Ureter (tissue), 1 donor: ENCODE data around the gene YIF1B. TPM values are rescaled to one million over a fixed set of nuclear protein-coding genes. Genes with fewer than 3 reads are reported as not detected.

Experiments used
- DNase-seq: peaks from one replicate; pipeline ENCODE4 v3.0.0-alpha.2; 2020; ENCODE audit warnings: low spot score
- total RNA-seq: library from RNA; stranded (reverse); gene quantifications from one replicate; pipeline ENCODE4 v1.2.4, GENCODE V29; 2023
- donor health status: DM: yes; HTN: yes; CAD: no.

The YIF1B gene
- total RNA-seq, 1 donor from 2014 or later, result 25.1 TPM

DNA sequence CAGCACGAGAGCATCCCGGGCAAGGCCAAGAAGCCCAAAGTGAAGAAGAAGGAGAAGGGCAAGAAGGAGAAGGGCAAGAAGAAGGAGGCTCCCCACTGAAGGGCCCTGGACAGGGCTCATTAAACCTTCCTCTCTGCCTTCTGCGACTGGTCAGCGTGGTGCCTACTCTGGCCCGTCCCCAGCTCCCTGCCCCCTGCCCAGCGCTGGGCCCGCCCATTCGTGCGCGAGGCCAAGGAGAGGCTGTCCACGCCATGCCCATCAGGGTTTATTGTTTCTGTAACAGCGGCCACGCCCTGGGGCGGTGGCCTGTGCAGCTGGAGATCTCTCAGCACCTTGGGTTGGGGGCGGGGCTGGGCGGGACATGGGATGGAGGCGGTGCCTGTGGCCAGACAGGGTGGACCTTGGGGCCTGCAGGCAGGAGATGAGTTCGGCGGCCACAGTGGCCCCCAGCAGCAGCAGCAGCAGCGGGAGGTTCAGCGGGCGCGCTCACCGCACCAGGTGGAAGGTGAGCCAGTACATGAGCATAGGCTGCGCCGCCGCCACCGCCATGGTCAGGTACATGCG is 10.8 kb downstream of the YIF1B start:
- peak; percentile 89 for DNase-seq

DNA sequence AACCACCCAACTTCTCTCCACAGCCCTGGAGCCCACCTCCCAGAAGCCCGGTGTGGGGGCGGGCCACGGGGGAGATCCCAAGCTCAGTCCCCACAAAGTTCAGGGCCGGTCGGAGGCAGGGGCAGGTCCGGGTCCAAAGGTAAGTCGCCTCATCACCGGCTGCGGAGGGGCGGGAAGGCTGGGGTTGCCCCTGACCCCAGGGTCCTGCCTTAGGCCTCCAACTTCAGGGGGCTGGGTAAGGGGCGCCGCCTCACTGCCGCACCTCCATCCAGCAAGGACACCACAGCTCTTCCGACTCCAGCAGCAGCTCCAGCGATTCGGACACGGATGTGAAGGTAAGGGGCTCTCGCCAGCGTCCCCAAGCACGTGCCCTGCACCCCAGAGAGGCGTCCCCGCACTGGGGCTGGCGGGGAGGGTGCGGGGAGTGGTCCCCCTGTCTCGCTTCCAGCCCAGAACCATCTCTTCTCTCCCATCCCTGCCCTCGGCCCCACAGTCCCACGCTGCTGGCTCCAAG is 11.3 kb downstream of the YIF1B start:
- DNase-seq, result no peak

DNA sequence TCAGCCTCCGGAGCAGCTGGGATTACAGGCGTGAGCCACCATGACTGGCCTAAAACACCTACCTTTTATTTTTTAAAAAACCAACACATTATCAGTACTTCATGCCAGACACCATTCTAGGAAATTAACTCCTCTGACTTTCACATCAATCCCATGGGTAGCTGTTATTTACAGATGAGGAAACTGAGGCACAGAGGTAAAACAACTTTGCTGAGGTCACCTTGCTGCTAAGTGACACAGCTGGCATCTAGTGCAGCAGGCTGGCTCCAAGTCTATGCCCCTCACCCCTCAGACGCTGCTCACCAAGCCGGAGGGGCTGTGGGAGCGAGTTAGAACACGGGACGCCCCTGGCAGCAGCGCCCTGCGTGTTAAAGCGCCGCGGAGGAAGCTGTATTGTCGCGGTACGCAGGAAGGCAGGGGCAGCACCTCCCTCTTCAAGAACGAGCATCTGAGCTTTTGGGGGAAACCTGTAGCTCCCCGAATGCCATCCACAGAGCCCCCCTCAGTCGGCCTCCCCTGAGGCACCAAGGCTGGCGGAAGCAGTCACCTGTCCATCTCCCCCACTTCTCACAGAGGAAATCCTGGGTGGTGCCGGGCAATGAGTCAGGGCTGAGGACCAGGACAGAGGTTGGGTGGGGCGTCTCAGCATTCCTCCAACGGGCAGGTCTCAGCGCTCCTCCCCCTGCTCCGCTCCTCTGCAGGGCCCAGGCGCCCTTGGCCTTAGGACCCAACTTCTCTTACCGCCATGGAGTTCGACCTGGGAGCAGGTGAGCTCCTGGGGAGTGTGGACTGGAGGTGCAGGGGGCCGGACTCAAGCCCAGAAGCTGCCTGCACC is 12.0 kb downstream of the YIF1B start, which contains the start of gene C19orf33:
C19orf33 (plus strand) TSS at position 735 of the 835 bp plus-strand sequence; CDS start at position 746, 11 bp downstream.
- DNase-seq, result peak; percentile 87

DNA sequence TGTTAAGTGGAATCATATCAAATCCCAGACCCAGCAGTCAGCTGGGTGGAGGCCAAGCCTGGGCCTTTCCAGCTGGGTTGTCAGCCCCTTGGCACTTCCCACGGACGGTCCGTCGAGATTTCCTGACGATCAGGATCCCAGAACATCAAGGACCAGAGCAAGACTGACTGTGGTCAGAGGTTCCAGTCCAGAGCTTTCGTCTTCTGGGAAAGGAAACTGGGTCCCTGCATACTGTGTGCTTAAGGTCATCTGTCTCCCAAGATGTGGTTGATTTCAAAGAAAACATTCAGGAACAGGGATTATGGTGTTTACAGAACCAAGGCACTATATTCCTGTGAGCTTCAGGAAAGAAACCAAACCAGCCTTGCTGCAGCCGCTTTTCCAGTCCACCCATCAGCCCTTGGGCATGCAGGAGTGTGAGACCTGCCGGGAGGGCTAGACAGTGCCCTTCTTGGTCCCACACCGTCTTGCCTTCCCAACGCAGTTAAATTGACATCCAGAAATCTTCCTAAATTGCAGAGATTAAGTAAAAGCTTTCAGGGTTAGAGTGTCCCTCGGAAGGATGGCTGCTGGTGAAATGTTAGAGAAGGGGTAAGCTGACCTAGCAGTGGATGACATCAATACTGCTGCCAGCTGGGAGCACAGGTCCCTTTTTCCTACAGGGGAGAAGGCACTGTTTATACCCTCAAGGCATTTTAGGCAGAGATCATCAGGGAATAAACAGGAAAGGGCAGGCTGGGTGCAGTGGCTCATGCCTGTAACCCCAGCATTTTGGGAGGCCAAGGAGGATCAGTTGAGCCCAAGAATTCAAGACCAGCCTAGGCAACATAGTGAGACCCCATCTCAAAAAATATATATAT is 16.7 kb downstream of the YIF1B start:
- no peak for DNase-seq

DNA sequence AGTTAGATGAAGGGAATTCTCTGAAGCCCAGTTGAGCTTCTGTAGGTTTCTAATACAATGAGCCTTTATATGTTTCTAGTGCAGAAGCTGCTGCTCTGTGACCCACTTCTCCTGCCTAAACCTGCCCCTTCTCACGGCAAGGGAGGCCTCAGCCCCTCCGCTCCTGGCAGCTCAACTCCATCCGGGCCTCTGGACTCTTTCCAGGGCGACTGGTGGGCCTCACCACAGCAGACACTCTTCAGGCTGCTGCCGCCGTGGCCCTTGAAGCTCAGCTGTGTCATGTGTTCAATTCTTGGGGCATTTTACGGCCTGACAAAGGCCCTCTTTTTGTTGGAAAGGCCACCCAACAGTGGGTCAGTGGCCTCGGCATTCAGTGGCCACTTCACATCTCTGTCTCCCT is 21.7 kb downstream of the YIF1B start:
- DNase-seq, result no peak

DNA sequence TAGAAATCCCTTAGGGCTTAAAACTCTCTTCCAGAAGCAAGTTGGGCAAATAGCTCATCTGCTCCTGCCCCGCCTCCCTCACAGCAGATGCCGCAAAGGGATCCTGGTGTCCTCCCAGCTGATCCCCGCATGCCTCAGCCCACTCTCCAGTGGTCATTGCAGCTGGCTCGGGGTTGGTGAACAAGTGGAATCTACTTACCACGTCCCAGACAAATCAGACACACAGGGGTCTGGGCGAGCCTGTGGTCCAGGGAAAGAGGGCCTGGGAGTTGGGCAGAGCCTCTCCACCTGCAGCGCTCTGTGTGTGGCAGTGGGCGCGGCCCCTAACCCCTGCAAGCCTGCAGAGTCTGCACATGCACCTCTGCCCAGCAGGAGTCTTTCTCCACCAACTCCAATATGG is 22.5 kb downstream of the YIF1B start:
- DNase-seq, result no peak

DNA sequence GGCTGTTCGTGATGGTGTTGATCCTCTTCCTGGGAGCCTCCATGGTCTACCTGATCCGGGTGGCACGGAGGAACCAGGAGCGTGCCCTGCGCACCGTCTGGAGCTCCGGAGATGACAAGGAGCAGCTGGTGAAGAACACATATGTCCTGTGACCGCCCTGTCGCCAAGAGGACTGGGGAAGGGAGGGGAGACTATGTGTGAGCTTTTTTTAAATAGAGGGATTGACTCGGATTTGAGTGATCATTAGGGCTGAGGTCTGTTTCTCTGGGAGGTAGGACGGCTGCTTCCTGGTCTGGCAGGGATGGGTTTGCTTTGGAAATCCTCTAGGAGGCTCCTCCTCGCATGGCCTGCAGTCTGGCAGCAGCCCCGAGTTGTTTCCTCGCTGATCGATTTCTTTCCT is 23.9 kb downstream of the YIF1B start:
- no peak for DNase-seq

DNA sequence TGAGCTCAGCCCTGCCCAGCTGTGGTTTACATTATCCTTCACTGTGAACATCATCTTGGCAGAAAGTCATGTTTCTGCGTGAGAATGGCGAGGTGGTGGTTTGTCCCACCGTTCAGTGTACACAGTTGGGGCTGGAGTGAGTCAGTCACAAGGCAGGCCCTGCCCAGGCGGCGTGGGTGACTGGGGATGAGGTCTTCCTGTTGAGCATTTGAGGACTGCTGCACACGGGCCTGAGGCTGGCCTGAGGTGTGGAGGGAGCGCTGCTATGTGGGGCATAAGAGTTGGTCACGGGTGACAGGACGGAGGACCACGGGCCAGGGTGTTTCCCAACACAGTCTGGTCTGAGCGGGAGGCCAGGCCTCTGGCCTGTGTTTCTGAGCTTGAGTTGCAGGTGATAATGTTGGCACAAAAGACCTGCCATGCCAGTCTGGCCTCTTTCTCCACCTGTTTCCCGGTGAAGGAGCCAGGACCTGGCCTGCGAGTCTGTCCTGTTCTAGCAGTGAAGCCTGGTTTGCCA is 25.1 kb downstream of the YIF1B start:
- DNase-seq, result peak; percentile 84

DNA sequence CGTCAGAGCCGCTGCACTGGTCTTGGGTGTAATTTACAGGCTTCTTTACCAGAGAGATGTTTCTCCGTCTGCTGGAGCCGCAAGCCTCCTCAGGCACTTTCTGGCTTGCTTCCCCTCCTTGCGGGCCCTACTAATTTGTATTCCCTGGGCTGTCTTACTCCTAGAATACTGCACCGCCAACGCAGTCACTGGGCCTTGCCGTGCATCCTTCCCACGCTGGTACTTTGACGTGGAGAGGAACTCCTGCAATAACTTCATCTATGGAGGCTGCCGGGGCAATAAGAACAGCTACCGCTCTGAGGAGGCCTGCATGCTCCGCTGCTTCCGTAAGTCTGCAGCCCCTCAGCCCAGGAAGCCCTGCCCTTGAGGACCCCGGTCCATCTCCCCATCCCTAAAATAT is 25.8 kb downstream of the YIF1B start:
- DNase-seq, result no peak

DNA sequence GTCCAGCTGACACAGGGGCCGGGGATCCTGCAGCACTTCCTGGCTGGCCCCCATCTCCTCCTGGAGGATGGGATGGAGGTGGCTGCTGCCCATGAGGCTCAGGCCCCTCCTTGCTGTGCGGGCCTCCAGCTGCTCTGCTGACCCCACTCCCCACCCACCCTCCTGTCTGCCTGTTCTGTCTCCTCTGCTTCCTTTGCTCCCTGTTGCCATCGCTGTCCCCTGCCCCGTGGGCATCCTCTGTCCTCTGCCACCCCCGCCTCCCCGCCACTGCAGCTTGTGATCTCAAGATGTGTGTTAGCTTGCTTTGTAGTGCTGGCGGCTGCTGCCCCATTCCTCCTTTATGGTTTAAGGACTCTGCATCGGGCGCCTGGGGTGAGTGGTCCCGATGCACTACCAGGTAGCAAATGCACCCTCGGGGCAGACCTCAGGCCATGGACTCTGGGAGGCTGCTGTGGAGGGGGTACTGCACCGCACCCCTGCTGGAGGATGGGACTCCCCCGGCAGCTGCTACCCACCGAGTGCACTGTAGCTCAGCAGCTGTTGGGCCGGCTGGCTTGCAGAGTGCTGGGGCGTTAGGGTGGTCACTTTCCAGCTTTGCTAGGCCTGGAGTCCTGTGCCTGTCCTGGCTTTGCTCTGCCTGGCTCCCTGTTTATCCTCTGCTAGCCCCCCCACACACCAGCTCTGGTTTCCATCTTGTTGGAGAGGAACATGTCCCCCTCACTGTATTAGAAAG is 27.5 kb downstream of the YIF1B start:
- DNase-seq, result no peak

DNA sequence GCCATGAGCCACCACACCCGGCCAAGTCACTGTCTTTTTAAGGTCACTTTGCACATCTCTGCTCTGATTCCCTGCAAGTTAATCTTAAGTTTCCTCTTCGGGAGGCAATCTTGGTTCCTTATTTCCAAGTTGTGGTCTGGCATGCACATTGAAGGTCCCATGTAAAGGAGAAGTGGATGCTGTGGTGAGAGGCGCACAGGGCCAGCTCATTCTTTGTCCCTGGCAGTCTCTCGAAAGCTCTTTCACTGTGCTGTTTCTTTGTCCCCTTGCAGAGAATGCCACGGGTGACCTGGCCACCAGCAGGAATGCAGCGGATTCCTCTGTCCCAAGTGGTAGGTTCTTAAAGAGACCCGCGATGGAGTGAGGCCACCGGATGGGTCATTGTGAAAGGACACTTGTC is 28.1 kb downstream of the YIF1B start:
- no peak for DNase-seq

DNA sequence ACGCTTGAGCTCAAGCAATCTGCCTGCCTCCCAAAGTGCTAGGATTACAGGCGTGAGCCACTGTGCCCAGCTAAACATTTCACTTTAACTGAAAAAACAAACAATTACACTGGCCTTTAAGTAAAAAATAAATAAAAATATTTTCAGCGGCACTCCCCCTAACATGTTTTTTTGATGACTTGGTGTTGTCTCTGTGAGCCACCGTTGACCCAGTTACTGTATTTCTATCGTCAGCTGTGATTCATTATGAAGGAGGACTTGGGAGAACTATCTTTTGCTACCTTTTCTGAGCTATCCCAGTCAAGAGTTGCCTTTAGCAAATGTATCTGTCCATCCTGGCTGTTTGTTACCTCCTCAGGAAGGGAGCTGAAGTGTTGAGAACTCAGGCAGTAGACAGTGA is 30.2 kb downstream of the YIF1B start:
- no peak for DNase-seq

DNA sequence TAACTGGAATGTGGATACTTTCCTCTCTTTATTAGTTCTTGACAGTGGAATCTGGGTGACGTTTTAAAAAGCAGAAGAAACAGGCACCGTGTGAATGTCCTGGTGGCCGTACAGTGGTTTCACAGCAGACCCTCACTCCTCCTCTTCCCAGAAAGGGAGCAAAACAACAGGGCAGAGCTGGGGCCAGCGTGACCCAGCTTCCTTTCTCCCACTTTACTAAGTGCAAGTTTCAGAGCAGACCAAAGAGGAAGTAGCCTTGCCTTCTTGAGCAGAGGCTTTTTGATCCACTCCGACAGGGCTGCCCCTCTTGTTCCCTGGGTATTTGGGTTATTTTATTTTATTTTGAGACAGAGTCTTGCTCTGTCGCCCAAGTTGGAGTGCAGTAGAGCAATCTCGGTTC is 31.3 kb downstream of the YIF1B start:
- DNase-seq, result no peak

DNA sequence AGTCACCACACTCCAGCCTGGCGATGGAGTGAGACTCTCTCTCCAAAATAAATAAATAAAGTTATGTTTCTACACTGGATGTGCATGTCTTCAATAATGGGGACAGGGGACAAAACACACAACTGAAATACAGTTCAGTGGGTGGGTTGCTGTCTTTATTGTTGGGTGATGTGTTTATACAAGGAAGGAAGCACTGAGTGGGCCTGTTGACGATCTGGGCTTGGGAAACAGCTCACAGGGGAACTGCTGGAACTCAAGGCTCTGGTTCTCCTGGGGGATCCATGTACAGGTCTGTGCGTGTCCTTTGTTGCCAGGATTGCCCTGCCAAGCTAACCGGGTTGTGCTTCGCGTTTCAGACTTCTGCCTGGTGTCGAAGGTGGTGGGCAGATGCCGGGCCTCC is 32.5 kb downstream of the YIF1B start:
- no peak for DNase-seq

DNA sequence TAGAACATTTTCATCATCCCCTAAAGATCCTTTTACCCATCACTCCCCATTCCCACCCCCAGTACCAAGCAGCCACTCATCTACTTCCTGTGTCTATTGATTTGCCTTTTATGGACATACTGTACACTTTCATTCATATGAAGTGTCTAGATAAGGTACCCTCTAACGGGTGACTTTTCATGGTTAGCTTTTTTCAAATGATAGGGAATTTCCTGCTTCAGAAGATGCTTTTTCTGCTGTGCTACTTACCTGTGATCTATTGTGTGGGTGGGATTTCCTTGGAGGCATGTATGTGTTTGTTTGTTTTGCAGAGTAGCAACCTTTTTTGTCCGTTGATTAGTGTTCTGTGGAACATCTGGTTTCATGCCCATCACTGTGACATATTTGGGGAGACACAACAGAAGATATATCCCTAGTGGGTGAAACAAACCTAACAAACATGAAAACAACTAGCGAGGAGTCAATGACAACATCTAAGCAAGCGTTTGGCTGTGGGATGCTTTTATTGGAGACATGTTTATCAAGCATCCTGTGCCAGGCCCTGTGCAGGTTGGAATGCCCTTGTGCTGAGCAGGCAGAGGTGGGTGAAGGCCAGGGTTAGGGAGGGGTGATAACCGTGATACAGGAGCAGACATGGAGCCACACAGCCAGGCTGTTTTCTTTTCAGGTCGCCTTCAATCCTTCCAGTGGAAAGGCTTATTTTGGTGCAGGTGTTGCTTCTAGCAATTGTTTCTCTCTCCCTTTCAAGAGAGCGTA is 33.8 kb downstream of the YIF1B start:
- DNase-seq, result no peak

DNA sequence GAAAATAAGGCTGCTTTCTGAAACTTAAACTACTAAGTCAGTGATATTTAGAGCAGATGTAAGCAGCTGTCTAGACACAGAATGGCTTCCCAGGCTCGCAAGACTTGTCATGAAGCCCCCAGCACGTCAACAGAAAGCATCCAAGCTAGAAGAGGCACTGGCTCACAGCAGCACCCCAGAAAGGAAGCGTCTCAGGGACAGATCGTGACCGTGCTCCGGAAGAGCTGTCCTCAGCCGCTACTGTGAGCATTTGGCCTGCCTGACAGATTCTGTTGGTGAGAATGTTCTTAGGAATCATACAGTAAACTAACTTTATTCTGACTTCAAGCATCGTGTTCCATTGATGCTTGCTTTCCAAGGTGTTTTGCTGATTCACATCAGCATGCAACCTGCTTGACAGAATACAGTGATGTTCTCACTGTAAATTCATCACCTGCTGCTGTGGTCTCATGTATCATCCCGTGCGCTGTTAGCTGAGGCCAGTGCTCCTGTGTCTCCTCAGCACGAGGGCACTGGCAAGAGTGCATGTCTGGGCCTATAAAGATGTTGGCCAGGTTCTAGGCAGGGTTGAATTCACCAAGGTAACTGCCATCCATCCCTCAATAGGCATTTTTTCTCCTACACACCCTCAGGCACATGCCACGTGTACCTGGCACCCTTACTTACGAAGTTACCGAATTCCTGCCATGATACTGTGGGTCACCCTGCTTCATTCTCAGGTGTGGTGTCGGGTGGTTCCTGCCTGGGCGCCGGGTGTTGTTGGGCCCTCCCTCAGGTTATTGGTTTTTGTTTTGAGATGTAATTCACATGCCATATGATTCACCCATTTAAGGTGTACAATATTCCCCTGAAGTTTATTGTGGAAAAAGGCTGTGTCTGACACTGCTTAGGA is 35.5 kb downstream of the YIF1B start:
- no peak for DNase-seq

DNA sequence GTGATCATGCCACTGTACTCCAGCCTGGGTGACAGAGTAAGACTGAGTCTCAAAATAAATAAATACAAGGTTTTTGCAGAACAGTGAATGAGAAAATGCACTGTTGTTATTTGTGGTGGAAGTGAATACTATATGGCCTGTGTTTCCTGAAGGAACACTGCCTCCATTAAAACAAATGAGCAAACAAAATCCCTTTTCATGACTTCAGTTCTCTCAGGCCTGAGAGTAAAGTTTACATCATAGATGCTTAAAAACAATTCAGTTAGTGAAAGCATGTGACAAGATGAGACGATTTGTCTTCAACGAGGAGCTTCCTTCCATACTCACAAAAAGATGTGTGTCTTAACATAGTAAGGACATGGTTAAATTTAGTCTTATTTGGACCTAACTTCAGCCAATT is 37.0 kb downstream of the YIF1B start:
- no peak for DNase-seq

DNA sequence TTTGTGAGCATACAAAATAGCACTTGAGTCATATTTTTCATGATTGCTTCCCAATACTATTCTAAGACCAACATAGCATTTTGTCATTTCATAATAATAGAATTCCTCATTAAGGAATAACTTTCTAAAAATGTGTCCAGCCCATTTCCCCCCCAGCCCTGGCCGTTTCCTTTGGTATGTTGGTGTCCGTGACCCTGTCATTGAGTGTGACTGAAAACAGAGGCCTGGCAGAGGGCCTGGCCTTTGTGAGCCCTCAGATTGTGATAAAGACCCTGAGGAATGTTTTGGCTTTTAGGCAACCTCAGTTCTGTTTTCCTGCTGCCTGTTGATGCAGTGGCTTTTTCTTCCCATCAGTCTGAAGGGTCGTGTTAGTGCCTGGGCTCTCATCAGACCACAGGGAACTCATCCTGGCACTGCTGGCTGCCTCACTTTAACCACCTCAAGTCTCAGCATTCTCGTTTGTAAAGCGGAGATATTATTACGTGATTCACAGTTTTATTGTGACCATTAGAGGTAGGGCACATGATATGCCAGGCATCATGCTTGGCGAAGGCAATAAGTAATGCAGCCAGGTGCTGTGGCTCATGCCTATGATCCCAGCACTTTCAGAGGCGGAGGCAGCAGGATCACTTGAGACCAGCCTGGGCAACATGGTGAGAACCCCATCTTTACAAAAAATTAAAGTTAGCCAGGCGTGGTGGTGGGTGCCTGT is 37.6 kb downstream of the YIF1B start:
- no peak for DNase-seq

DNA sequence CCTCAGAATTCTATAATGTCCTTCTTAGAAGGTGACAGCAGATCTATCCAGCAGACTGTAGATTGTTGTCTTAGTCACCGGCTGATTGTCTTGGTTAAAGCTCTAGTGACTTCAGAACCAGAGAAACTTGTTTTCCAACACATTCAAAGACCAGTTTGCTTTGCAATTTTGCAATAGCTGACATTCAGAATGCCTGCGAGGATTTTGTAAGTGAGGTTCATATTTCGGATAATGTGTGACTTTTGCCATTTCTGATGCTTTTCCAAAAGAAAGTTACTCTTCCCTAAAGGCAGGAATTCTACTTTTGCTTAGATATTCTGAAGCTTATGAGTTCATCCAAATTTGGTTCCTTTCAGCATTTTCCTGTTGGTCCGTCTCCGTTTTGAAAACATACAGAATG is 38.2 kb downstream of the YIF1B start:
- DNase-seq, result no peak
